ENCODE data around the gene SH3RF3.

The SH3RF3 gene

GRCh38 chr2:109139865-109140396, 10.9 kb downstream of the SH3RF3 start:
- DNase-seq, result no peak

- no peak for DNase-seq
Observed at GRCh38 chr2:109141006-109141600, 12.1 kb downstream of the SH3RF3 start.

- DNase-seq, result no peak
Observed at GRCh38 chr2:109141727-109142283, 12.8 kb downstream of the SH3RF3 start.

GRCh38 chr2:109142416-109143210, 13.6 kb downstream of the SH3RF3 start:
- no peak for DNase-seq

GRCh38 chr2:109143214-109144187, 14.5 kb downstream of the SH3RF3 start:
- no peak for DNase-seq

- no peak for DNase-seq
Observed at GRCh38 chr2:109144271-109144670, 15.3 kb downstream of the SH3RF3 start.

GRCh38 chr2:109144721-109145120, 15.7 kb downstream of the SH3RF3 start:
- DNase-seq, result no peak

GRCh38 chr2:109145286-109145685, 16.3 kb downstream of the SH3RF3 start:
- DNase-seq, result no peak

- no peak for DNase-seq
Observed at GRCh38 chr2:109147405-109147804, 18.4 kb downstream of the SH3RF3 start.

GRCh38 chr2:109148117-109148746, 19.2 kb downstream of the SH3RF3 start:
- DNase-seq, result no peak

- DNase-seq, result no peak
Observed at GRCh38 chr2:109148991-109149645, 20.1 kb downstream of the SH3RF3 start.

GRCh38 chr2:109150559-109150958, 21.6 kb downstream of the SH3RF3 start:
- DNase-seq, result no peak

GRCh38 chr2:109151519-109151918, 22.5 kb downstream of the SH3RF3 start:
- no peak for DNase-seq

- no peak for DNase-seq
Observed at GRCh38 chr2:109153005-109153784, 24.2 kb downstream of the SH3RF3 start.

GRCh38 chr2:109153807-109154206, 24.8 kb downstream of the SH3RF3 start:
- DNase-seq, result no peak

- DNase-seq, result no peak
Observed at GRCh38 chr2:109154226-109154625, 25.2 kb downstream of the SH3RF3 start.

GRCh38 chr2:109155553-109156451, 26.8 kb downstream of the SH3RF3 start:
- no peak for DNase-seq

GRCh38 chr2:109157563-109158105, 28.6 kb downstream of the SH3RF3 start:
- DNase-seq, result no peak

- DNase-seq, result no peak
Observed at GRCh38 chr2:109158237-109158636, 29.2 kb downstream of the SH3RF3 start.

Data from activated CD8-positive, alpha-beta memory T cell treated with anti-CD3 and anti-CD28 coated beads for 24 hours (primary cell).